HepG2 (cell line): ENCODE data around the gene ZBTB48. TPM values are rescaled to one million over a fixed set of nuclear protein-coding genes. Genes with fewer than 3 reads are reported as not detected.

Experiments used
- CBFB ChIP-seq: sonication (generic); formaldehyde crosslinking; IDR thresholded peaks from 2 replicates; pipeline ENCODE4 v1.4.0; 2020; ENCODE audit warnings: missing genetic modification reagents
- DBP ChIP-seq: sonication (generic); formaldehyde crosslinking; IDR thresholded peaks from 2 replicates; pipeline ENCODE4 v1.4.0; 2020; ENCODE audit warnings: missing genetic modification reagents; ENCODE audit errors: not compliant biosample characterization
- ELF3 ChIP-seq: IDR thresholded peaks from 2 replicates; pipeline ENCODE4 v1.6.1; 2016; ENCODE audit warnings: missing genetic modification reagents, missing compliant biosample characterization
- ETV5 ChIP-seq: IDR thresholded peaks from 2 replicates; pipeline ENCODE4 v1.6.1; 2018; ENCODE audit warnings: missing biosample characterization, missing genetic modification reagents, inconsistent platforms, borderline replicate concordance
- GATAD2A ChIP-seq: IDR thresholded peaks from 2 replicates; pipeline ENCODE4 v1.6.1; 2016
- HBP1 ChIP-seq: IDR thresholded peaks from 2 replicates; pipeline ENCODE4 v1.6.1; 2016; ENCODE audit warnings: low read depth, control low read depth
- IKZF1 ChIP-seq: fragments of 450-650 bp; IDR thresholded peaks from 2 replicates; pipeline ENCODE4 v1.7.1; 2016
- KDM1A ChIP-seq: IDR thresholded peaks from 2 replicates; pipeline ENCODE4 v1.6.1; 2016; ENCODE audit warnings: missing compliant biosample characterization
- KLF13 ChIP-seq: sonication (generic); formaldehyde crosslinking; IDR thresholded peaks from 2 replicates; pipeline ENCODE4 v1.4.0; 2020; ENCODE audit warnings: mild to moderate bottlenecking, missing genetic modification reagents
- MAFG ChIP-seq: sonication (generic); formaldehyde crosslinking; IDR thresholded peaks from 2 replicates; pipeline ENCODE4 v1.5.1; 2020; ENCODE audit warnings: mild to moderate bottlenecking, missing genetic modification reagents
- MAFK ChIP-seq, 2 experiments: IDR thresholded peaks in 1 of 2; conservative IDR thresholded peaks in 1 of 2; 2 replicates each; pipeline ENCODE4 v1.6.1; 2011; ENCODE audit warnings: improper control_type of control experiment in 2 of 2, low read length in 2 of 2
- MTA3 ChIP-seq: sonication (generic); formaldehyde crosslinking; IDR thresholded peaks from 2 replicates; pipeline ENCODE4 v1.4.0; 2020; ENCODE audit warnings: missing genetic modification reagents
- NFE2L2 ChIP-seq: fragments of 150-350 bp; IDR thresholded peaks from 2 replicates; pipeline ENCODE4 v1.6.1; 2014; ENCODE audit warnings: low read length
- RERE ChIP-seq: IDR thresholded peaks from 2 replicates; pipeline ENCODE4 v1.6.1; 2016; ENCODE audit warnings: low read depth, missing genetic modification reagents, missing compliant biosample characterization
- SP2 ChIP-seq: sonication (generic); formaldehyde crosslinking; IDR thresholded peaks from 2 replicates; pipeline ENCODE4 v1.5.1; 2020; ENCODE audit warnings: mild to moderate bottlenecking, missing genetic modification reagents
- ZBTB46 ChIP-seq: sonication (generic); formaldehyde crosslinking; IDR thresholded peaks from 2 replicates; pipeline ENCODE4 v1.4.0; 2020; ENCODE audit warnings: mild to moderate bottlenecking, missing genetic modification reagents, borderline replicate concordance
- ZC3H13 ChIP-seq: sonication (generic); formaldehyde crosslinking; IDR thresholded peaks from 2 replicates; pipeline ENCODE4 v1.8.1; 2023; ENCODE audit warnings: mild to moderate bottlenecking, missing genetic modification reagents, moderate library complexity
- ZNF281 ChIP-seq: sonication (generic); formaldehyde crosslinking; IDR thresholded peaks from 2 replicates; pipeline ENCODE4 v1.4.0; 2020; ENCODE audit warnings: missing genetic modification reagents, borderline replicate concordance
- ZNF30 ChIP-seq: sonication (generic); formaldehyde crosslinking; IDR thresholded peaks from 2 replicates; pipeline ENCODE4 v1.5.0; 2020; ENCODE audit warnings: mild to moderate bottlenecking, missing genetic modification reagents
- ZNF792 ChIP-seq: IDR thresholded peaks from 2 replicates; pipeline ENCODE4 v1.6.1; 2016
- polyA plus RNA-seq, 8 experiments: library from polyadenylated mRNA; depleted of rRNA in 3 of 8; stranded (reverse) in 7 of 8; unstranded in 1 of 8; fragments of >200 nt; fragmentation: Illumina TruSeq in 4 of 8; extraction: Trizol in 4 of 8; gene quantifications; 2 replicates each; pipeline versions ENCODE4 v1.2.1 to v1.2.3, GENCODE V29; 2011 to 2016; ENCODE audit warnings: low read depth in 4 of 8, missing spikeins in 1 of 8, mixed read lengths in 1 of 8; ENCODE audit not compliant: insufficient read depth in 1 of 8
- total RNA-seq, 5 experiments: library from RNA; depleted of rRNA; stranded (reverse); fragments of >200 nt; fragmentation: Illumina TruSeq; extraction: Trizol; gene quantifications; 2 replicates each; pipeline ENCODE4 v1.2.3, GENCODE V29; 2016; ENCODE audit warnings: low read depth in 1 of 5

Gene ZBTB48
- total and polyA plus RNA-seq, 2 of the 13 experiments (the other 11 are each of a cell fraction or from before 2014, with no cell fraction given) = 13.0 to 17.1 TPM

- TF ChIP-seq DBP (CRISPR knock-in tag) (peak; percentile 8), ZC3H13 (CRISPR knock-in tag) (no peak), MTA3 (CRISPR knock-in tag) (no peak), HBP1 (CRISPR knock-in tag) (no peak), ELF3 (CRISPR knock-in tag) (peak; percentile 63), CBFB (CRISPR knock-in tag) (no peak; the same call in none of the 2 replicates), GATAD2A (CRISPR knock-in tag) (no peak; the same call in 1 of the 2 replicates), KLF13 (CRISPR knock-in tag) (no peak), RERE (CRISPR knock-in tag) (no peak), ZNF281 (CRISPR knock-in tag) (no peak), ZNF792 (CRISPR knock-in tag) (peak; percentile 61), ZNF30 (CRISPR knock-in tag) (no peak), ZBTB46 (CRISPR knock-in tag) (no peak), KDM1A (no peak), SP2 (CRISPR knock-in tag) (no peak), MAFK (conservative IDR thresholded peaks at IDR 0.05 in 1 of 2, IDR thresholded peaks at IDR 0.05 in 1 of 2; ENCODE audit: low read length in 2 of 2) (no peak), ETV5 (CRISPR knock-in tag) (no peak), MAFG (CRISPR knock-in tag) (no peak), NFE2L2 (no peak), IKZF1 (no peak)
Observed at GRCh38 chr1:6602669-6603237, 23.0 kb downstream of the ZBTB48 start, which contains the start of gene KLHL21 (continued).
